CD4-positive, alpha-beta T cell treated with Interferon gamma for 1 hour (primary cell): ENCODE data around the gene PTPRT.

Experiments
- DNase-seq: peaks from one replicate; pipeline ENCODE4 v3.0.0-alpha.2; 2020

PTPRT gene

GRCh38 chr20:42598581-42598980 lies 591.1 kb downstream of the PTPRT start:
- no peak for DNase-seq

DNA sequence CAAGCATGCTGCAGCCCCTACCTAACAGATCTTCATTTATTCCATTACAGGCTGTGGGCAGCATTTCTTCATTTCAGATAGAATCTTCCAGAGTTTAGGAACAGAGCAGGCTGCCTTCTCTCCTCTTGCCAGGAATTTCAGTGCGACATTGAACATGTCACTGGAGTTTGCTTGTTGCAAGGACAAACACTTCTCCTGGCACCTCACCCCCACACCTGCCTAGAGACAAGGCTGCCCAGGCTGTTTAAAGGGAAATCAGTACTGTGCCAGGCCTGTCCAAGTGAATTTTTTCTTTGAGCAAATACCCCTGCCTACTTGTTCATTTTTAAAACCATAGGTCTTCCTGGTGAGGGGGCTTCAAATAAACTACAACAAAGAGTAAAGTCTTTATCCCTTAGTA lies 594.1 kb downstream of the PTPRT start:
- DNase-seq: no peak

- DNase-seq: no peak
Observed at GRCh38 chr20:42594659-42595058, 595.0 kb downstream of the PTPRT start.

- DNase-seq: no peak
Observed at GRCh38 chr20:42594011-42594410, 595.7 kb downstream of the PTPRT start.

DNA sequence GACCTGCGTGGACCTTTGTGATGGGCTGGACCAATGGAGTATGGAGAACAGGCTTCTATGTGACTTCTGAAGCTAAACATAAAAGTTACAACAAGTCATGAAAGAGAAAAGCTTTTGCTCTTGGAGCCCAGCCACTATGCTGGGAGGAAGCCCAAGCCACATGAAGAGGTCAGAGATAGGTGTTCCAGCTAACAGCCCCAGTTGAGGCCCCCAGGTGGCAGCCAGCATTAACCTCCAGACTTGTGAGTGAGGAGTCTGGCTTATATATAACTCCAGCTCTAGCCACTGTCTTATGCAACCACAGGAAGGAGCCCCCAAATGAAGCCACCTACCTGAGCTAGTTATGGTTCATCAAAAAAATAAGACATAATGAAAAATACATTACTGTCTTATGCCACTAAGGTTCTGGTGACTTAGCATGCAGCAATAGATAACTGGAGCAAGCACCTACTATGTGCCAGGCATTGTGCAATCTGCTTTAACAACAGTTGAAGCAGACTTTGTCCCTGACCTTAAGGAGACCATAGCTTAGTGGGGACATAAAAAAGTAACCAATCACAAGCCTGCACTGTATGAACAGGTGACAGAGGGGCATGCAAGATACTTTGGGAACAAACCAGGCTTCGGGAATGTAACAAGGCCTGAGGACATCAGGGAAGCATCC lies 599.6 kb downstream of the PTPRT start:
- no peak for DNase-seq

DNA sequence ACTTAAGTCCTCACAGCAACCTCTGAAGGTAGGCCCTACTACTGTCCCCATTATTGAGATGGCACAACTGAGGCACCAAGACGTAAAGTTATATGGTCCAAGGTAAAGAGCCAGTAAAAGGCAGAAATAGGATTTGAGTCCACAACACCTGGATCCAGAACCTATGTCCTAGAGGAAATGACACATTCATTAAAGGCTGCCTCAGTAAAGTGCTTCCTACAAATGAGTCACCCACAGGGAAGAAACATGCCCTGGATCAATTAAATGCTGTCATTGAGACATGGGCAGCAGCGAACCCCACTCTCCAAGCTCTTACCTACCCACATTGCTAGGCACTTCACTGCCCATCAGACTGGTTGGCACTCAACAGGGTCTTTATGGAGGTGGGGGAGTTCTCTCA lies 600.9 kb downstream of the PTPRT start:
- no peak for DNase-seq

DNA sequence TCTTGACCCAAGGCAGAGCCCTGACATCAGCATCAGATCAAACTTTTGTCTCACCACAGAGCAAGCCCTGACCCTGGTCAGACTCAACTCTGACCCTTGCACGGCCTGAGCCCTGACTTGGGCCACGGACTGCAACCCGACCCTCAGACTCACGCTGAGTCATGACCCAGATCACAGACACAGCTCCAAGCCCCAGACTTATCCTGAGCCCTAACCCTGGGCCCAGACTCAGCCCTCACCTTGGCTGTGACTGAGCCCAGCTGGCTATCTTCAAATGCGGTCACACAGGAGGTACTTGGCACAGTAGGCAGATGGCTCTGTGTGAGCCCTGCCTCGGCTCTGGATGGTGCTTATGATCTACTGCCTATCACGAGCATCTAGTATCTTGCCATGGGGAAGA lies 602.3 kb downstream of the PTPRT start:
- no peak for DNase-seq

- DNase-seq: no peak
Observed at GRCh38 chr20:42581311-42581710, 608.4 kb downstream of the PTPRT start.

DNA sequence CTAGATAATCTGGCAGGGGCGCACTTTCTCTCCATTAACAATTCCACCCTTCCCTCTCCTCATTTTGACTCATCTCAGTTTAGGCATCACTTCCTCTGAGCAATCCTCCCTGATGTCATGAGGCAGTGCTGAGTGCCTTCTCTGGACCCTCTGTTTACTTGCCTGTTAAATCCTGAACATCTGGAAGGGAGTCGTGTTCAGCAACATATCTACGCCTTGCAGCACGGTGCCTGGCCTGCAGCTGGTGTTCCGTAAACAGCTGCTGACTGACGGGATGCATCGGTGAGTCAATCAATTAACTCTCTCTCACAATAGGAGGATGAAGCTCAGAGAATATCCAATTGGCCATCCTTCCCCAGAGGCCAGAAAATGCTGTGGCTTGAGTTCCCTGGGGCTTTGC lies 613.5 kb downstream of the PTPRT start:
- DNase-seq: no peak

GRCh38 chr20:42572320-42573016 lies 617.2 kb downstream of the PTPRT start:
- no peak for DNase-seq

DNA sequence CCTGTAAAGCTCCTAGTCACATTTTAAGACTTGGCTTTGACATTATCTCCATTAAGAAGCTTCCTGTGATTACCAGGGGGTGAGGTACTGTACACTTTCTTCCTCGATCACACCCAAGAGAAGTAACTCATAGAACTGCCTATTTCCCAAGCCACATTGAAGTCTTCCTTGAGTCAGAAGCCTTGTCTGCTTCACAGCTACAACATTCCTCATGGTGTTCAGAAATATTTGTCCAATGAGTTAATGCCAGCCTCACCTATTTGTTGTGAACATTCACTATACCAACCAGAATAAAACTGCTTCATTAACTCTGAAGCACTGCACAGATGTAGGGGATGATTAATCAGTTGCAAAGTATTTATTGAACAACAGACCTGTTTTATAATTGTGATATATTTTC lies 622.3 kb downstream of the PTPRT start:
- DNase-seq: no peak

GRCh38 chr20:42565235-42565995 lies 624.3 kb downstream of the PTPRT start:
- no peak for DNase-seq

DNA sequence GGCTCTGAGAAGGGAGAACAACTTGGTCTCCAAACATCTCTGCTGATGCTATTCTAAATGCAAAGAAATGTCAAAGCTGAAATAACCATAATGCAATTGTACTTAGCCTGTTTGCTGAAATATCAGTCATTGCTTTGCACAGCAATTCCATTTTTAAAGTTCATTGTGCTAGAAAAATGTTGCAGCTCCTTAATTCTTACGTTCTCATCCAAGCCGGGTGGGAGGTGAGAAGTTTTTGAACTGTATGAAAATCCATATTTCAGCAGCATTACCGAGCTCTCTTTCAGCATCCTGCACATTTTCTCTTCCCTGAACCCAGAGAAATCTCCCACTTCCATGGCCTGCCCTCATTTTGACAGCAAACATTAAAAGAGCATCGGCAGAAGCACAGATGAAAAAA lies 630.0 kb downstream of the PTPRT start:
- DNase-seq: no peak

DNA sequence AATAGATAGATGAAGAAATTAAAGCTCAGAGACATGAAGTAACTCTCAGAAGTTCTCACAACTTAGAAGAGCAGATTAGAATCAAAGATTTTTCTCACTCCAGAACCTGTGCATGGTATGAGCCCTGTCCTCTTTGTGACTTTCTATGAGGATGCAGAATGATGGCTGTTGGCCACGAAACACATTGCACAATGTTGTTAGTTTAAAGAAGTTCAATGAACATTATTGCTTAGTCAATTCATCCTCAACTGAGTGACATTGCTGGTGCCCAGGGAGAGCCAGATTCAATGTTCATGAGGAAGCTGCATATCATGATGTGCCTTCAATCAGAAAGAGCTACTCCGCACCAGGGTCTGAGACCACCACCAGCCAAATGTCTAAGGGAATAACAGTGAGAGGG lies 633.1 kb downstream of the PTPRT start:
- DNase-seq: no peak

GRCh38 chr20:42553374-42553773 lies 636.3 kb downstream of the PTPRT start:
- DNase-seq: no peak

DNA sequence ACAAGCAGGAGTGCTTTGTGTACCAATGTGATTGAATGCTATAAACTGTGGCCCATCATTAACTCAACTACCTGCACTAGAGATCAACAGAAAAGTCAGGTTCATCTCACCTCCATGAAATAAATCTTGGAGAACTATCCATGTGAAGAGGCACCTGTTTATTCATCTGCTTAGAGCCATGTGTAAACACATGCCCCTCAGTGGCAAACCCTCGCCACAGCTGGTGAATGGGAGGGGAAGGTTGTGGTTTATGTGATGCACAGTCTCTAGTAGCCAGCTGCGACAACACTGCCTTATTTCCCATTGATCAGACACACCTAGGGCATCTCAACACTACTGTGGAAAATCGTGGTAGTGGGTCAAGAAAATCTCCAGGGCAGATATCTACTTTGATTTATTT lies 640.2 kb downstream of the PTPRT start:
- no peak for DNase-seq

DNA sequence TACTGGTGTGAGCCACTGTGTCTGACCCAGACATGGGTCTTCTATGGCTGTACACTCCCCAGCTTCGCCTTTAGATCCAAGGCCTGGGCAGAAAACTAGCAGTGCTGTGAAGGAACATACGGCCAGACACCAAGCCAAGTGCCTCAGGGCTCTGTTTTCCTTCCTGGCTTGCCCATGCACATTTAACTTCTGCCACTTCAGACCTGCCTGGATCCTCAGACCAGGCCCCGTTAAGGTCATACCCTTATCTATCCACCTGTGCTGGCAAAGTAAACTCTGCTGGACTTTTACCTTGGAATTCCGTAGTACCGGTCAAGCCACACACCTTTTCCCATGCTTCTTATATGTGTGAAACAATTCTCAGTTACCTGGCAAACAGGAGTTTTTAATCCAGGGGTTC lies 644.8 kb downstream of the PTPRT start:
- DNase-seq: no peak

- no peak for DNase-seq
Observed at GRCh38 chr20:42532831-42533230, 656.9 kb downstream of the PTPRT start.

- DNase-seq: no peak
Observed at GRCh38 chr20:42531508-42531961, 658.2 kb downstream of the PTPRT start.

DNA sequence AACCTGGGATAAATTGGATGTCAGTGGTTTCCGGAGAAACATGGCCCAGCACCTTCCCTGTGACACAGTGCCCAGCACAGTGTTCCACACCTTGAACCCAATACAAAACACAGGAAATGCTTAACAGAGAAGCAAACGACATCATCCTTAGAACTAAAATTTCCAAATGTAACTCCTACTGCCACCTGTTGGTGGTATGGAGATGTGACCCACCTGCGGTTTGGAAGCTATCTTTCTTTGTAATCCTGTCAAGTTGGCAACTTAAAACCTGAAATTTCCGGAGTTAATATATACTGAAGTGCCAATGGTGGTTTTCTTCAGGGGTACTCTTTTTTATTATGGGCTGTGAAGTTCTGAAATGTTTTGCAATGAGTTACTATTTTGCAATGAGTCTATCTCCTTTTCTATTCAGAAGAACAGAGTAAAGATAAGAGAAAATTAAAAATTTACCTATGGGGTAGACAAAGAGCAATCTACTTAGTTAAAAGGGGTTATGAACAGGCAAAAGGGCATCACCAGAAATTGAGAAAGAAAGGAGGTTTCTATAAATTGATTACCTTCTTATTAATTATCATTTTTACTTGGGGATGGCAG lies 658.8 kb downstream of the PTPRT start:
- DNase-seq: no peak

DNA sequence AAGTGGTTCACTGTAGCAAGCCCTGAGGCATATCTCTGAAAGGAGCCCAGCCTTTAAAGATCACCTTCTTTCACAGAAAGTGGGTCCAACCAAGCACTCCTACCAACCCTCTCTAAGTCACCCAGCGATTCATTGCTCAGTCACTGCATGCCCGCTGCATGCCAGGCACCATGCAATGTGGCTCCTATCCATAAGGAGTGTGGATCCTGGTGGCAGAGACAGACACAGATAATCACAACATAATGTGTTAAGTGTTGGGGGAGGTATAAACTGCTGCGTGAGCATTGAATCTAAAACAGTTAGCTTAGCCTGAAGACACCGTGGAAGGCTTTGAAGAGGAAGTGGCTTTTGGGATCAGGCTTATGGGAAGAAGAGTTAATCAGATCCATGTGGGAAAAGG lies 659.5 kb downstream of the PTPRT start:
- no peak for DNase-seq

DNA sequence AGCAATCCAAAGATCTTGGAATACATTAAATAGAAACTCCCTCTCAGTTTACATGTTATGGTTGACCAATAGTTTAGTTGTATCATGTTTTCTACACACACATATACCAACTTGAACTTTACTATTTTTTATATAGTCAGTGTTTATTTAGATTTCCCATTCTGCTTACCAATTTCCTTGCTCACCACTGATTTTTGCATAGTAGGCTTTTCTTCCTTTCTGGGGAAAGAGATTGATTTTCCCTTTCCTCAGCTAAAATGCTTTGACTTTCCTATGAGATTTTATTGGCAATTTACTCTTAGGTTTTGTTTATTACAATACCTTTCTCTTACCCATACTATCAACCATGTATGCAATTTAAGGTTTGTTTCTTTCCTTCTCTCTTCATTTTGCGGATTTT lies 665.6 kb downstream of the PTPRT start:
- DNase-seq: no peak

- no peak for DNase-seq
Observed at GRCh38 chr20:42516692-42517091, 673.0 kb downstream of the PTPRT start.

DNA sequence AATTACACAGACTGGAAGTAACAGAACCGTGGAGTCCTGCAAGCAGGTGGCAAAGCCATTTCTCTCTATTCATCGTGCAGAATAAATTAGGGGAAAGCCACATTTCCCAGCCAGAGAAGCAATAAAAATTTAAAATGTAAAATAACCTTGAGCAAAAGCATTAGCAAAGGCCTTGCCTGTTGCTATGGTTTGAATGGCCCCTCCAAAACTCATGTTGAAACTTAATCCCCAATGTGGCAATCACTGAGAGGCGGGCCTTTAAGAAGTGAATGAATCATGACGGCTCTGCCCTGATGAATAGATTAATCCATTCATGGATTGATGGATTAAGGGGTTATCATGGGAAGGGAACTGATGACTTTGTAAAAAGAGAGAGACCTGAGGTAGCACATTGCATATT lies 679.0 kb downstream of the PTPRT start:
- no peak for DNase-seq
